ENCODE measurements around the gene ZNF609.

Gene ZNF609

GRCh38 chr15:64460206-64460723, at the start of gene ZNF609:
ZNF609 (plus strand) TSS chr15:64460578; CDS start chr15:64499420, 38,842 bp downstream.
- peak; percentile 88 for DNase-seq (ENCODE audit: low spot score)

GRCh38 chr15:64412216-64412615, 48.2 kb upstream of the ZNF609 start:
- no peak for DNase-seq (ENCODE audit: low spot score)

- no peak for DNase-seq (ENCODE audit: low spot score)
Measured at GRCh38 chr15:64422697-64423096, 37.7 kb upstream of the ZNF609 start.

GRCh38 chr15:64423970-64424369, 36.4 kb upstream of the ZNF609 start:
- DNase-seq (ENCODE audit: low spot score) = no peak

- DNase-seq (ENCODE audit: low spot score) = no peak
Measured at GRCh38 chr15:64425221-64425620, 35.2 kb upstream of the ZNF609 start.

- DNase-seq (ENCODE audit: low spot score) = peak; percentile 36
Measured at GRCh38 chr15:64426845-64427465, 33.4 kb upstream of the ZNF609 start.

- no peak for DNase-seq (ENCODE audit: low spot score)
Measured at GRCh38 chr15:64429448-64429847, 30.9 kb upstream of the ZNF609 start.

GRCh38 chr15:64430000-64430735, 30.2 kb upstream of the ZNF609 start:
- no peak for DNase-seq (ENCODE audit: low spot score)

GRCh38 chr15:64437982-64438381, 22.4 kb upstream of the ZNF609 start:
- no peak for DNase-seq (ENCODE audit: low spot score)

GRCh38 chr15:64438653-64439447, 21.5 kb upstream of the ZNF609 start:
- DNase-seq (ENCODE audit: low spot score) = no peak

- DNase-seq (ENCODE audit: low spot score) = no peak
Measured at GRCh38 chr15:64441852-64442251, 18.5 kb upstream of the ZNF609 start.

GRCh38 chr15:64443016-64443415, 17.4 kb upstream of the ZNF609 start:
- DNase-seq (ENCODE audit: low spot score) = no peak

GRCh38 chr15:64443747-64444621, 16.4 kb upstream of the ZNF609 start:
- DNase-seq (ENCODE audit: low spot score) = no peak

- DNase-seq (ENCODE audit: low spot score) = no peak
Measured at GRCh38 chr15:64444836-64445235, 15.5 kb upstream of the ZNF609 start.

GRCh38 chr15:64447536-64448315, 12.7 kb upstream of the ZNF609 start:
- no peak for DNase-seq (ENCODE audit: low spot score)

- DNase-seq (ENCODE audit: low spot score) = peak; percentile 47
Measured at GRCh38 chr15:64452988-64453688, 7.2 kb upstream of the ZNF609 start.

GRCh38 chr15:64453689-64454037, 6.7 kb upstream of the ZNF609 start:
- no peak for DNase-seq (ENCODE audit: low spot score)

GRCh38 chr15:64454282-64454681, 6.1 kb upstream of the ZNF609 start:
- DNase-seq (ENCODE audit: low spot score) = no peak

- no peak for DNase-seq (ENCODE audit: low spot score)
Measured at GRCh38 chr15:64455961-64456371, 4.4 kb upstream of the ZNF609 start.

- no peak for DNase-seq (ENCODE audit: low spot score)
Measured at GRCh38 chr15:64456634-64457108, 3.7 kb upstream of the ZNF609 start.
